Mesenchymal stem cell (in vitro differentiated cells and primary cell): ENCODE measurements around the gene SIK1. TPM values are rescaled to one million over a fixed set of nuclear protein-coding genes. Genes with fewer than 3 reads are reported as not detected.
"Not testable (repeated sequence)": the region's sequence is repeated elsewhere in the genome, so short reads cannot be mapped to it uniquely, and the experiment has no call there.

Source experiments
- DNase-seq: peaks from one replicate; pipeline ENCODE4 v3.0.0-alpha.2; 2013
- H2AFZ ChIP-seq: one replicate; pipeline ENCODE4 v1.6.1; 2013; ENCODE audit warnings: low read depth, mild to moderate bottlenecking, control low read depth, inconsistent platforms, low read length, moderate library complexity
- H2AK5ac ChIP-seq: 2 replicates; pipeline ENCODE4 v1.6.1; 2013; ENCODE audit warnings: low read length, moderate library complexity, mild to moderate bottlenecking, inconsistent platforms; ENCODE audit not compliant: severe bottlenecking
- H2BK120ac ChIP-seq: one replicate; pipeline ENCODE4 v1.6.1; 2013; ENCODE audit warnings: low read depth, mild to moderate bottlenecking, inconsistent platforms, low read length, moderate library complexity
- H2BK12ac ChIP-seq, 2 experiments: one replicate each; pipeline ENCODE4 v1.6.1; 2013; ENCODE audit warnings: inconsistent platforms in 2 of 2, low read length in 2 of 2, mild to moderate bottlenecking in 2 of 2, moderate library complexity in 2 of 2, control low read depth in 1 of 2
- H2BK15ac ChIP-seq: one replicate; pipeline ENCODE4 v1.6.1; 2013; ENCODE audit warnings: mild to moderate bottlenecking, low read depth, inconsistent platforms; ENCODE audit not compliant: poor library complexity, severe bottlenecking
- H2BK5ac ChIP-seq: 2 replicates; pipeline ENCODE4 v1.6.1; 2013; ENCODE audit warnings: low read depth, mild to moderate bottlenecking, low read length, control low read depth, inconsistent platforms; ENCODE audit not compliant: poor library complexity, severe bottlenecking
- H3K14ac ChIP-seq, 2 experiments: one replicate each; pipeline ENCODE4 v1.6.1; 2013; ENCODE audit warnings: inconsistent platforms in 2 of 2, low read length in 2 of 2, control low read depth in 1 of 2, mild to moderate bottlenecking in 1 of 2, moderate library complexity in 1 of 2
- H3K18ac ChIP-seq, 2 experiments: one replicate each; pipeline ENCODE4 v1.6.1; 2013; ENCODE audit warnings: inconsistent platforms in 2 of 2, low read length in 2 of 2, control low read depth in 1 of 2, low read depth in 1 of 2, mild to moderate bottlenecking in 1 of 2
- H3K23ac ChIP-seq, 2 experiments: one replicate each; pipeline ENCODE4 v1.6.1; 2013; ENCODE audit warnings: inconsistent platforms in 2 of 2, low read length in 2 of 2, mild to moderate bottlenecking in 2 of 2, moderate library complexity in 2 of 2, control low read depth in 1 of 2
- H3K27ac ChIP-seq: 2 replicates; pipeline ENCODE4 v1.5.1; 2013; ENCODE audit warnings: mild to moderate bottlenecking, moderate library complexity, low read length, control low read depth, inconsistent platforms; ENCODE audit not compliant: poor library complexity, severe bottlenecking
- H3K27me3 ChIP-seq, 2 experiments: 2 replicates each; pipeline versions ENCODE4 v1.6.1 to v1.7.0; 2013; ENCODE audit warnings: low read length in 2 of 2, mild to moderate bottlenecking in 2 of 2, moderate library complexity in 2 of 2, control low read depth in 1 of 2, inconsistent platforms in 1 of 2; ENCODE audit not compliant: control insufficient read depth in 1 of 2, insufficient read depth in 1 of 2
- H3K36me3 ChIP-seq, 2 experiments: 2 replicates each; pipeline versions ENCODE4 v1.6.1 to v1.7.0; 2013; ENCODE audit warnings: low read length in 2 of 2, control low read depth in 1 of 2, inconsistent platforms in 1 of 2, low read depth in 1 of 2, mild to moderate bottlenecking in 1 of 2; ENCODE audit not compliant: insufficient read depth in 2 of 2, control insufficient read depth in 1 of 2
- H3K4ac ChIP-seq, 2 experiments: one replicate each; pipeline ENCODE4 v1.6.1; 2013; ENCODE audit warnings: inconsistent platforms in 2 of 2, low read length in 2 of 2, mild to moderate bottlenecking in 2 of 2, moderate library complexity in 2 of 2, control low read depth in 1 of 2, low read depth in 1 of 2
- H3K4me1 ChIP-seq: 2 replicates; pipeline ENCODE4 v1.6.1; 2013; ENCODE audit warnings: low read depth, low read length, control low read depth; ENCODE audit not compliant: control insufficient read depth, insufficient read depth
- H3K4me2 ChIP-seq: 2 replicates; pipeline ENCODE4 v1.6.1; 2013; ENCODE audit warnings: low read length, mild to moderate bottlenecking, inconsistent platforms; ENCODE audit not compliant: poor library complexity, severe bottlenecking
- H3K4me3 ChIP-seq, 2 experiments: 2 replicates each; pipeline versions ENCODE4 v1.5.1 to v1.7.0; 2013; ENCODE audit warnings: low read length in 2 of 2, mild to moderate bottlenecking in 2 of 2, control low read depth in 1 of 2, low read depth in 1 of 2; ENCODE audit not compliant: insufficient read depth in 1 of 2
- H3K79me1 ChIP-seq: replicated peaks from 2 replicates; pipeline ENCODE4 v1.6.1; 2013; ENCODE audit warnings: mild to moderate bottlenecking, control low read depth, low read length, inconsistent platforms; ENCODE audit not compliant: poor library complexity, severe bottlenecking
- H3K9ac ChIP-seq: 2 replicates; pipeline ENCODE4 v1.7.0; 2013; ENCODE audit warnings: mild to moderate bottlenecking, low read length, moderate library complexity
- H3K9me3 ChIP-seq: 2 replicates; pipeline ENCODE4 v1.7.0; 2013; ENCODE audit warnings: mild to moderate bottlenecking, low read length; ENCODE audit not compliant: control insufficient read depth
- H4K8ac ChIP-seq: one replicate; pipeline ENCODE4 v1.6.1; 2013; ENCODE audit warnings: inconsistent platforms, mild to moderate bottlenecking, low read length, moderate library complexity
- H4K91ac ChIP-seq: one replicate; pipeline ENCODE4 v1.6.1; 2013; ENCODE audit warnings: mild to moderate bottlenecking, low read length, inconsistent platforms
- WGBS: methylation state at CpG from one replicate; pipeline ENCODE4 v1.1.7; 2013; ENCODE audit warnings: mixed read lengths; 5-methylcytosine and 5-hydroxymethylcytosine counted together
- polyA plus RNA-seq, 2 experiments: library from polyadenylated mRNA; stranded (reverse); fragments of 200-250 nt; gene quantifications; one replicate each; pipeline ENCODE4 v1.2.3, GENCODE V29; 2013

The SIK1 gene
- polyA plus RNA-seq (2013, experiment 1 of 2): 6.9 TPM
- polyA plus RNA-seq (2013, experiment 2 of 2): 4.6 TPM

- WGBS: no CpG with 5 or more reads among the region's 120 CpGs
- H3K79me1 ChIP-seq, H3K27ac ChIP-seq, H2AK5ac ChIP-seq, H3K14ac ChIP-seq, H4K8ac ChIP-seq, H2BK15ac ChIP-seq, H2BK5ac ChIP-seq, H2BK120ac ChIP-seq, H2AFZ ChIP-seq, H3K4ac ChIP-seq, H3K18ac ChIP-seq, H4K91ac ChIP-seq, H3K9ac ChIP-seq, DNase-seq, H3K4me3 ChIP-seq, H3K9me3 ChIP-seq, H3K4me1 ChIP-seq, H3K4me2 ChIP-seq, H2BK12ac ChIP-seq, H3K36me3 ChIP-seq, H3K27me3 ChIP-seq, H3K23ac ChIP-seq: not testable (repeated sequence)
These were observed at the start of gene SIK1 for GRCh38 chr21:43426404-43427241. Gene SIK1, minus strand, starts transcription at chr21:43427131. Its CDS starts 953 bp downstream, at chr21:43426178.

GRCh38 chr21:43471597-43472242 is 44.8 kb upstream of the SIK1 start:
- not testable (repeated sequence) for H3K9me3 ChIP-seq, H3K4ac ChIP-seq, H2BK5ac ChIP-seq, H2BK12ac ChIP-seq, H3K4me1 ChIP-seq, H4K8ac ChIP-seq, H3K14ac ChIP-seq, H3K4me3 ChIP-seq, H3K23ac ChIP-seq, H3K36me3 ChIP-seq, H2AFZ ChIP-seq, H3K27ac ChIP-seq, H3K9ac ChIP-seq, H3K79me1 ChIP-seq, H4K91ac ChIP-seq, H3K4me2 ChIP-seq, H3K27me3 ChIP-seq, H3K18ac ChIP-seq, H2BK15ac ChIP-seq, DNase-seq, H2AK5ac ChIP-seq, H2BK120ac ChIP-seq
- no CpG with 5 or more reads among the region's 16 CpGs for WGBS

GRCh38 chr21:43469719-43470458 is 43.0 kb upstream of the SIK1 start:
- H3K18ac ChIP-seq, H3K4ac ChIP-seq, H3K14ac ChIP-seq, H3K4me3 ChIP-seq, H3K27me3 ChIP-seq, DNase-seq, H4K8ac ChIP-seq, H2BK12ac ChIP-seq, H3K79me1 ChIP-seq, H3K4me2 ChIP-seq, H3K9ac ChIP-seq, H3K27ac ChIP-seq, H2BK120ac ChIP-seq, H4K91ac ChIP-seq, H2AK5ac ChIP-seq, H3K23ac ChIP-seq, H2BK15ac ChIP-seq, H2BK5ac ChIP-seq, H3K4me1 ChIP-seq, H2AFZ ChIP-seq, H3K9me3 ChIP-seq, H3K36me3 ChIP-seq: not testable (repeated sequence)
- WGBS: no CpG with 5 or more reads among the region's 31 CpGs

GRCh38 chr21:43467785-43468184 is 40.9 kb upstream of the SIK1 start:
- H3K27me3 ChIP-seq: no peaks in the 10 kb centered on the region
- H2BK120ac ChIP-seq: no peak overlapping the region
- no peak for DNase-seq
- no peak overlapping the region for H3K27ac ChIP-seq
- H3K4me2 ChIP-seq: no peak overlapping the region
- H3K9ac ChIP-seq: no peak overlapping the region
- H2AFZ ChIP-seq: no peak overlapping the region
- H2BK15ac ChIP-seq: no peak overlapping the region
- H3K36me3 ChIP-seq: no peaks in the 10 kb centered on the region
- H3K9me3 ChIP-seq: no peaks in the 10 kb centered on the region
- peaks cover 3% of the 10 kb centered on the region for H3K4me1 ChIP-seq
- H3K4ac ChIP-seq: no peak overlapping the region
- peak overlapping the region in 1 of 2 experiments; percentile 68 for H3K14ac ChIP-seq
- H3K4me3 ChIP-seq: no peak overlapping the region
- WGBS: 100% methylated on average over 1 of the region's 1 CpG
- H4K91ac ChIP-seq: no peak overlapping the region
- no peak overlapping the region for H2BK5ac ChIP-seq
- H2AK5ac ChIP-seq: no peak overlapping the region
- no peak overlapping the region for H4K8ac ChIP-seq
- H3K18ac ChIP-seq: peak overlapping the region in 1 of 2 experiments; percentile 28
- H2BK12ac ChIP-seq: peak overlapping the region in 1 of 2 experiments; percentile 1
- H3K23ac ChIP-seq: no peak overlapping the region
- H3K79me1 ChIP-seq: no peaks in the 10 kb centered on the region
